ENCODE data around the gene C2CD4A. TPM values are rescaled to one million over a fixed set of nuclear protein-coding genes. Genes with fewer than 3 reads are reported as not detected.

The C2CD4A gene
- total RNA-seq, 1 donor from 2014 or later: 0.14 TPM

DNA sequence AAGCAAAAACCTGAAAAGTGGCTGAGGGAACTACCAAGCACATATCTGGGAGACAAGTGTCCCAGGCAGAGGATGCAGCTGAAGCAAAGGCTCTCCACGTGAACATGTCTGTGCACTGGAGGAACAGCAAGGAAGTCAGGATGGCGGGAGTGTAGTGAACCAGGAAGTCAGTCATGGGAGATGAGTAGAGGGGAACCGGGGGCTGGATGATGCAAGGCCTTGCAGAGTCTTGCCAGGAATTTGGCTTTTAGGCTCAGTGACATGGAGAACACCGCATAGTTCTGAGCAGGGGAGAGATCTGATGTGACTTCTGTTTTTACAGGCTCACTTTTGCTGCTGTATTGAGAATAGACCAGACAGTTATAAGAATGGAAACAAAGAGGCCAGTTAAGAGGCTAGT lies 19.0 kb downstream of the C2CD4A start:
- DNase-seq: no peak

GRCh38 chr15:62087671-62088352 lies 21.0 kb downstream of the C2CD4A start:
- Histone ChIP-seq H3K27me3 (no peaks in the 10 kb centered on the region), H3K27ac (no peak overlapping the region), H3K4me3 (no peak overlapping the region), H3K4me1 (no peaks in the 10 kb centered on the region), H3K9me3 (no peaks in the 10 kb centered on the region), H3K36me3 (no peaks in the 10 kb centered on the region)
- no peak for ATAC-seq
- no peak for DNase-seq
- TF ChIP-seq, protein P1, sequence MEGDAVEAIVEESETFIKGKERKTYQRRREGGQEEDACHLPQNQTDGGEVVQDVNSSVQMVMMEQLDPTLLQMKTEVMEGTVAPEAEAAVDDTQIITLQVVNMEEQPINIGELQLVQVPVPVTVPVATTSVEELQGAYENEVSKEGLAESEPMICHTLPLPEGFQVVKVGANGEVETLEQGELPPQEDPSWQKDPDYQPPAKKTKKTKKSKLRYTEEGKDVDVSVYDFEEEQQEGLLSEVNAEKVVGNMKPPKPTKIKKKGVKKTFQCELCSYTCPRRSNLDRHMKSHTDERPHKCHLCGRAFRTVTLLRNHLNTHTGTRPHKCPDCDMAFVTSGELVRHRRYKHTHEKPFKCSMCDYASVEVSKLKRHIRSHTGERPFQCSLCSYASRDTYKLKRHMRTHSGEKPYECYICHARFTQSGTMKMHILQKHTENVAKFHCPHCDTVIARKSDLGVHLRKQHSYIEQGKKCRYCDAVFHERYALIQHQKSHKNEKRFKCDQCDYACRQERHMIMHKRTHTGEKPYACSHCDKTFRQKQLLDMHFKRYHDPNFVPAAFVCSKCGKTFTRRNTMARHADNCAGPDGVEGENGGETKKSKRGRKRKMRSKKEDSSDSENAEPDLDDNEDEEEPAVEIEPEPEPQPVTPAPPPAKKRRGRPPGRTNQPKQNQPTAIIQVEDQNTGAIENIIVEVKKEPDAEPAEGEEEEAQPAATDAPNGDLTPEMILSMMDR (IDR thresholded peaks at IDR 0.05): no peak
- intact Hi-C loops (cut with DNase I): no loop called here

More for the DNA sequence above, 19.0 kb downstream of the C2CD4A start:
- peak; percentile 52 for ATAC-seq
- Histone ChIP-seq H3K27ac (no peak overlapping the region), H3K27me3 (no peaks in the 10 kb centered on the region), H3K4me1 (no peaks in the 10 kb centered on the region), H3K9me3 (no peaks in the 10 kb centered on the region), H3K36me3 (no peaks in the 10 kb centered on the region), H3K4me3 (no peak overlapping the region)
- TF ChIP-seq, protein P1 (IDR thresholded peaks at IDR 0.05): no peak
- intact Hi-C loops (cut with DNase I): no loop called here

GRCh38 chr15:62088353-62088693 lies 21.5 kb downstream of the C2CD4A start:
- no peak overlapping the region for H3K4me3 ChIP-seq
- intact Hi-C loops (cut with DNase I): no loop called here
- ATAC-seq (no peak), DNase-seq (no peak)
- H3K9me3 ChIP-seq: no peaks in the 10 kb centered on the region
- no peaks in the 10 kb centered on the region for H3K27me3 ChIP-seq
- no peak overlapping the region for H3K27ac ChIP-seq
- TF ChIP-seq, protein P1 (IDR thresholded peaks at IDR 0.05): no peak
- no peaks in the 10 kb centered on the region for H3K4me1 ChIP-seq
- H3K36me3 ChIP-seq: no peaks in the 10 kb centered on the region

- H3K27ac ChIP-seq: no peak overlapping the region
- DNase-seq (no peak), ATAC-seq (no peak)
- H3K4me3 ChIP-seq: no peak overlapping the region
- no peaks in the 10 kb centered on the region for H3K27me3 ChIP-seq
- H3K36me3 ChIP-seq: no peaks in the 10 kb centered on the region
- TF ChIP-seq, protein P1 (IDR thresholded peaks at IDR 0.05): no peak
- intact Hi-C loops (cut with DNase I): no loop called here
- H3K4me1 ChIP-seq: no peaks in the 10 kb centered on the region
- H3K9me3 ChIP-seq: no peaks in the 10 kb centered on the region
Observed at GRCh38 chr15:62089616-62090015, 22.8 kb downstream of the C2CD4A start.

DNA sequence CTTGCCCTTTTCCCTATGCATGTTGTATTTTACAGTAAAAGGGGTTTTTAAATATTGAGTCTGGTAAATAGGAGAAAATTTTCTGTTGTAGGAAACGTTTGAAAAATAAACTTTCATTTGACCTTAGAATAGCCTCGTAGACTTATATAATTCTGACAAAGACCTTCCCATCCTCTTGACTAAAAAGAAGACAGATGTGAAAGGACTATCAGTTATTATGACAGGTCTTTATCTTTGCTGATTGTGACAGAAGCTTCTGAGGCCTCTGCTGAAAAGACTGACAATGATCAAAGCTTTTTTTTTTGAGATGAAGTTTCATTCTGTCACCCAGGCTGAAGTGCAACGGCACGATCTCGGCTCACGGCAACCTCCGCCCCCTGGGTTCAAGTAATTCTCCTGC lies 24.2 kb downstream of the C2CD4A start:
- intact Hi-C loops (cut with DNase I): no loop called here
- no peak for DNase-seq

More for the DNA sequence above, 24.2 kb downstream of the C2CD4A start:
- Histone ChIP-seq H3K4me3 (no peak overlapping the region), H3K27me3 (no peaks in the 10 kb centered on the region), H3K9me3 (no peaks in the 10 kb centered on the region), H3K36me3 (no peaks in the 10 kb centered on the region), H3K4me1 (no peaks in the 10 kb centered on the region), H3K27ac (no peak overlapping the region)
- ATAC-seq: no peak
- TF ChIP-seq, protein P1 (IDR thresholded peaks at IDR 0.05): no peak

Measured in upper lobe of right lung (tissue), 1 donor.